Measurements from ENCODE around the gene NEDD1.

NEDD1 gene, protein sequence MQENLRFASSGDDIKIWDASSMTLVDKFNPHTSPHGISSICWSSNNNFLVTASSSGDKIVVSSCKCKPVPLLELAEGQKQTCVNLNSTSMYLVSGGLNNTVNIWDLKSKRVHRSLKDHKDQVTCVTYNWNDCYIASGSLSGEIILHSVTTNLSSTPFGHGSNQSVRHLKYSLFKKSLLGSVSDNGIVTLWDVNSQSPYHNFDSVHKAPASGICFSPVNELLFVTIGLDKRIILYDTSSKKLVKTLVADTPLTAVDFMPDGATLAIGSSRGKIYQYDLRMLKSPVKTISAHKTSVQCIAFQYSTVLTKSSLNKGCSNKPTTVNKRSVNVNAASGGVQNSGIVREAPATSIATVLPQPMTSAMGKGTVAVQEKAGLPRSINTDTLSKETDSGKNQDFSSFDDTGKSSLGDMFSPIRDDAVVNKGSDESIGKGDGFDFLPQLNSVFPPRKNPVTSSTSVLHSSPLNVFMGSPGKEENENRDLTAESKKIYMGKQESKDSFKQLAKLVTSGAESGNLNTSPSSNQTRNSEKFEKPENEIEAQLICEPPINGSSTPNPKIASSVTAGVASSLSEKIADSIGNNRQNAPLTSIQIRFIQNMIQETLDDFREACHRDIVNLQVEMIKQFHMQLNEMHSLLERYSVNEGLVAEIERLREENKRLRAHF

DNA sequence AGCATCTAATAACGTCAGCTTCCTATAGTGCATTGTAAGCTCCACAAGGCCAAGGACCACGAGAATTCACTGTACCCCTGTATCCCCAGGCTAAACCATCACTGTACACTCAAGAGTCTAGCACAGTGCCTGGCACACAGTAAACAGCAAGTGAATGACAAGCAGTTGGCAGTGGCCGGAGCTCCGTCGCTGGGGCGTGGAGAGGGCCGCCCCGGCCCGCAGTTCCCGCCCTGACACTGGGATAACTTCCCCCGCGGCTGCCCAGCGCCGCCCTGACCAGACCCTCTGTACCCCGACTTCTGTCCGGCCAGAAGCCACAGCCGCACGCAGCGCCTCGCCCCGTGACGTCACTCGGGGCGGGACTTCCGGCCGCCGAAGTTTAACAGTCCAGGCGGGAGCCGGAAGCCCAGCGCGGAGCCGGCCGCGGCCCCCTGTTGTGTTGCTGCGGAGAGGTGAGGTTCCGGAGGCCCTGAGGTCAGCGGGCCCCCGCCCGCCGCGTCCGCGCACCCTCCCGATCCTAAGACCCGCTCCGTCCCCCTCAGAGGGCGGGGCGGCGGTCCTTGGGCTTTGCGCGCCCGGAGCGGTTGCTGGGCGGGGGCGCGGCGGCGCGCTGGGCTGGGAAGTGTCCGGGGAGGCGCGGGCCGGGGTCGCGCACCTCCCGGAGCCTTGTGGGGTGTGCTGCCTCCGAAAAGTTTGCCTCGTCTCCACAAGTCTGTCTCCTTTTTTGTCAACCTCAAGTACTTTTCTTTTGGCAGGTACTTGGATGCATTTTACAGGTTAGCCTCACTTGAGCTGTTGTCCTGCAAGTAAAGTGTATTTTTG lies at the start of gene NEDD1:
TSS of gene NEDD1 (plus strand) at position 409 of the 822 bp plus-strand sequence. CDS start 2,503 bp downstream, outside the sequence.
- TF ChIP-seq, protein P1, sequence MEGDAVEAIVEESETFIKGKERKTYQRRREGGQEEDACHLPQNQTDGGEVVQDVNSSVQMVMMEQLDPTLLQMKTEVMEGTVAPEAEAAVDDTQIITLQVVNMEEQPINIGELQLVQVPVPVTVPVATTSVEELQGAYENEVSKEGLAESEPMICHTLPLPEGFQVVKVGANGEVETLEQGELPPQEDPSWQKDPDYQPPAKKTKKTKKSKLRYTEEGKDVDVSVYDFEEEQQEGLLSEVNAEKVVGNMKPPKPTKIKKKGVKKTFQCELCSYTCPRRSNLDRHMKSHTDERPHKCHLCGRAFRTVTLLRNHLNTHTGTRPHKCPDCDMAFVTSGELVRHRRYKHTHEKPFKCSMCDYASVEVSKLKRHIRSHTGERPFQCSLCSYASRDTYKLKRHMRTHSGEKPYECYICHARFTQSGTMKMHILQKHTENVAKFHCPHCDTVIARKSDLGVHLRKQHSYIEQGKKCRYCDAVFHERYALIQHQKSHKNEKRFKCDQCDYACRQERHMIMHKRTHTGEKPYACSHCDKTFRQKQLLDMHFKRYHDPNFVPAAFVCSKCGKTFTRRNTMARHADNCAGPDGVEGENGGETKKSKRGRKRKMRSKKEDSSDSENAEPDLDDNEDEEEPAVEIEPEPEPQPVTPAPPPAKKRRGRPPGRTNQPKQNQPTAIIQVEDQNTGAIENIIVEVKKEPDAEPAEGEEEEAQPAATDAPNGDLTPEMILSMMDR (IDR thresholded peaks at IDR 0.05): no peak
- no peaks in the 10 kb centered on the region for H3K27me3 ChIP-seq (ENCODE audit: control insufficient read depth, insufficient read depth, low read length)
- H3K9me3 ChIP-seq (ENCODE audit: control insufficient read depth, low read length): no peaks in the 10 kb centered on the region
- H3K9ac ChIP-seq: peak within 1 kb of the TSS; percentile 21
- peak within 1 kb of the TSS; percentile 84 for H3K4me2 ChIP-seq (ENCODE audit: low read length)
- H3K4me3 ChIP-seq (ENCODE audit: low read depth, low read length): peak within 1 kb of the TSS; percentile 92
- H3K27ac ChIP-seq: peak within 1 kb of the TSS; percentile 37
- H2AFZ ChIP-seq: peak within 1 kb of the TSS; percentile 95
- no peaks in the 10 kb centered on the region for H3K36me3 ChIP-seq (ENCODE audit: control insufficient read depth, insufficient read depth, low read length)
- peaks cover 3% of the 10 kb centered on the region for H3K79me2 ChIP-seq
- H3K4me1 ChIP-seq: no peaks in the 10 kb centered on the region

DNA sequence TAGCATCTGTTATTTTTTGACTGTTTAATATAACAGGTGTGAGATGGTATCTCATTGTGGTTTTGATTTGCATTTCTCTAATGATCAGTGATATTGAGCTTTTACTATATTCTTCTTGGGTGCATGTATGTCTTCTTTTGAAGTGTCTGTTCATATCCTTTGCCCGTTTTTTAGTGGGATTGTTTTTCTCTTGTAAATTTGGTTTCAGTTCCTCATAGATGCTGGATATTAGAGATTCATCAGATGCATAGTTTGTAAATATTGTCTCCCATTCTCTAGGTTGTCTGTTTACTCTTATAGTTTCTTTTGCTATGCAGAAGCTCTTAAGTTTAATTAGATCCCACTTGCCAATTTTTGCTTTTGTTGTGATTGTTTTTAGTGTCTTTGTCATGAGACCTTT lies 48.9 kb upstream of the NEDD1 start:
- Histone ChIP-seq H3K36me3 (ENCODE audit: control insufficient read depth, insufficient read depth, low read length) (no peaks in the 10 kb centered on the region), H3K4me2 (ENCODE audit: low read length) (no peak overlapping the region), H3K27me3 (ENCODE audit: control insufficient read depth, insufficient read depth, low read length) (no peaks in the 10 kb centered on the region), H3K4me3 (ENCODE audit: low read depth, low read length) (no peak overlapping the region), H3K27ac (no peak overlapping the region), H3K4me1 (no peaks in the 10 kb centered on the region), H3K9ac (no peak overlapping the region), H2AFZ (no peak overlapping the region), H3K9me3 (ENCODE audit: control insufficient read depth, low read length) (no peaks in the 10 kb centered on the region), H3K79me2 (no peaks in the 10 kb centered on the region)
- TF ChIP-seq, protein P1 (IDR thresholded peaks at IDR 0.05): no peak

DNA sequence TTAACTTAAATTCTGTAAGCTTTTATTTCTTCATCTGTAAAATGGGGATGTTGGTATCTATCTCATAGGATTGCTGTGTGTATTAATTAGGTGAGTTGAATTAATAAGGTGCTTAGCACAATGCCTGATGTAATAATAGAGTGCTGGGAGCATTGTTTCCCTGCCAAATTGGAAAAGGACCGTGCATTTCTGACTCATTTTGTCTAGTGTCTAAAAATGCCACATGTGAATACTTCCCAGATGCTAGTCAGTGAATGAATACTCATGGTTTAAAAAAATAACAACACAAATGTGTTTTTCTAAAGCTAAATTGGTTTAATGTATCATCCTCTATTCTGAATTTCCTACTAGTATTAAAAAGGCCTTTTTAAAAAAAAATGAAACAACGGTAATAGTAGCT lies 45.4 kb upstream of the NEDD1 start:
- TF ChIP-seq, protein P1 (IDR thresholded peaks at IDR 0.05): no peak
- Histone ChIP-seq H3K9ac (no peak overlapping the region), H3K79me2 (no peaks in the 10 kb centered on the region)

DNA sequence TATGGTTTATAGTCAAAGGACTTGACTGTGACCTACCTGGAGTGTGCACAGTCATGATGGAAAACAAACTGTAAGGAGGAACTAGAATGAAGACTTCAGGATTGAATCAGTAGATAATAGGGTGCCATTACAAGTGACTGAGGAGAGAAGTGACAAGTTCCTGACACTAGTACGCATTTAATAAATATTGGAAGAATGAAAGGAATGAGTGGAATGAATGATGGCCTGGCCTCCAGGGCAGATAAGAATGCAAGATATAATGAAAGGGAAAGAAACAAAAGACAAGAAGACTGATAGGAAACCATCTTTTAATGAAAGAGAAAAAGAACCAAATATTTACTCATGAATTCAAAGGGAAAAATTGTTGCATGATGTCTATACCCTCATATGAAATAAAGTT lies 44.7 kb upstream of the NEDD1 start:
- no peak overlapping the region for H3K9ac ChIP-seq
- H3K4me2 ChIP-seq (ENCODE audit: low read length): no peak overlapping the region
- H3K9me3 ChIP-seq (ENCODE audit: control insufficient read depth, low read length): no peaks in the 10 kb centered on the region
- no peak overlapping the region for H3K4me3 ChIP-seq (ENCODE audit: low read depth, low read length)
- TF ChIP-seq, protein P1 (IDR thresholded peaks at IDR 0.05): no peak
- no peak overlapping the region for H2AFZ ChIP-seq
- no peaks in the 10 kb centered on the region for H3K79me2 ChIP-seq
- H3K4me1 ChIP-seq: no peaks in the 10 kb centered on the region
- H3K27me3 ChIP-seq (ENCODE audit: control insufficient read depth, insufficient read depth, low read length): no peaks in the 10 kb centered on the region
- H3K27ac ChIP-seq: no peak overlapping the region
- H3K36me3 ChIP-seq (ENCODE audit: control insufficient read depth, insufficient read depth, low read length): no peaks in the 10 kb centered on the region

More for the DNA sequence above, 45.4 kb upstream of the NEDD1 start:
- Histone ChIP-seq H3K36me3 (ENCODE audit: control insufficient read depth, insufficient read depth, low read length) (no peaks in the 10 kb centered on the region), H3K27ac (no peak overlapping the region), H3K9me3 (ENCODE audit: control insufficient read depth, low read length) (no peaks in the 10 kb centered on the region), H3K4me2 (ENCODE audit: low read length) (no peak overlapping the region), H3K4me3 (ENCODE audit: low read depth, low read length) (no peak overlapping the region), H3K4me1 (no peaks in the 10 kb centered on the region), H2AFZ (no peak overlapping the region), H3K27me3 (ENCODE audit: control insufficient read depth, insufficient read depth, low read length) (no peaks in the 10 kb centered on the region)
